Nephron progenitor cell (in vitro differentiated cells): ENCODE data around the gene NDUFS1.
"Not testable (repeated sequence)": the region's sequence is repeated elsewhere in the genome, so short reads cannot be mapped to it uniquely, and the experiment has no call there.

Experiments used
- DNase-seq: peaks from one replicate; pipeline ENCODE4 v3.0.0; 2021
- H3K27ac Mint-ChIP-seq: 2 replicates; pipeline ENCODE4 v1.8.0; 2021; ENCODE audit warnings: mild to moderate bottlenecking, moderate library complexity, mixed read lengths
- H3K27me3 Mint-ChIP-seq: 2 replicates; pipeline ENCODE4 v1.8.0; 2021; ENCODE audit warnings: mild to moderate bottlenecking, low read depth, mixed read lengths; ENCODE audit not compliant: poor library complexity
- H3K36me3 Mint-ChIP-seq: 2 replicates; pipeline ENCODE4 v1.8.0; 2021; ENCODE audit warnings: low read depth, mixed read lengths
- H3K4me1 Mint-ChIP-seq: 2 replicates; pipeline ENCODE4 v1.8.0; 2021; ENCODE audit warnings: mixed read lengths
- H3K4me3 Mint-ChIP-seq: 2 replicates; pipeline ENCODE4 v1.8.0; 2021; ENCODE audit warnings: mild to moderate bottlenecking, moderate library complexity, mixed read lengths
- H3K9me3 Mint-ChIP-seq: 2 replicates; pipeline ENCODE4 v1.8.0; 2021; ENCODE audit warnings: mild to moderate bottlenecking, moderate library complexity, mixed read lengths
- TF ChIP-seq, protein P1 (sequence below): fragments of 200-600 bp; sonication (generic); IDR thresholded peaks from 2 replicates; pipeline ENCODE4 v1.5.0; 2021; ENCODE audit warnings: antibody characterized with exemption

Gene NDUFS1

GRCh38 chr2:206144383-206144782 lies 14.9 kb downstream of the NDUFS1 start:
- Mint-ChIP-seq H3K36me3 (peaks cover 82% of the 10 kb centered on the region), H3K4me1 (no peaks in the 10 kb centered on the region), H3K9me3 (no peaks in the 10 kb centered on the region), H3K27me3 (no peaks in the 10 kb centered on the region), H3K27ac (no peak overlapping the region), H3K4me3 (no peak overlapping the region)
- DNase-seq: no peak
- TF ChIP-seq, protein P1, sequence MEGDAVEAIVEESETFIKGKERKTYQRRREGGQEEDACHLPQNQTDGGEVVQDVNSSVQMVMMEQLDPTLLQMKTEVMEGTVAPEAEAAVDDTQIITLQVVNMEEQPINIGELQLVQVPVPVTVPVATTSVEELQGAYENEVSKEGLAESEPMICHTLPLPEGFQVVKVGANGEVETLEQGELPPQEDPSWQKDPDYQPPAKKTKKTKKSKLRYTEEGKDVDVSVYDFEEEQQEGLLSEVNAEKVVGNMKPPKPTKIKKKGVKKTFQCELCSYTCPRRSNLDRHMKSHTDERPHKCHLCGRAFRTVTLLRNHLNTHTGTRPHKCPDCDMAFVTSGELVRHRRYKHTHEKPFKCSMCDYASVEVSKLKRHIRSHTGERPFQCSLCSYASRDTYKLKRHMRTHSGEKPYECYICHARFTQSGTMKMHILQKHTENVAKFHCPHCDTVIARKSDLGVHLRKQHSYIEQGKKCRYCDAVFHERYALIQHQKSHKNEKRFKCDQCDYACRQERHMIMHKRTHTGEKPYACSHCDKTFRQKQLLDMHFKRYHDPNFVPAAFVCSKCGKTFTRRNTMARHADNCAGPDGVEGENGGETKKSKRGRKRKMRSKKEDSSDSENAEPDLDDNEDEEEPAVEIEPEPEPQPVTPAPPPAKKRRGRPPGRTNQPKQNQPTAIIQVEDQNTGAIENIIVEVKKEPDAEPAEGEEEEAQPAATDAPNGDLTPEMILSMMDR: no peak

GRCh38 chr2:206143451-206143850 lies 15.8 kb downstream of the NDUFS1 start:
- DNase-seq: no peak
- TF ChIP-seq, protein P1: no peak
- H3K27me3 Mint-ChIP-seq: no peaks in the 10 kb centered on the region
- H3K9me3 Mint-ChIP-seq: no peaks in the 10 kb centered on the region
- no peak overlapping the region for H3K27ac Mint-ChIP-seq
- H3K4me1 Mint-ChIP-seq: no peaks in the 10 kb centered on the region
- H3K4me3 Mint-ChIP-seq: no peak overlapping the region
- peaks cover 77% of the 10 kb centered on the region for H3K36me3 Mint-ChIP-seq

DNA sequence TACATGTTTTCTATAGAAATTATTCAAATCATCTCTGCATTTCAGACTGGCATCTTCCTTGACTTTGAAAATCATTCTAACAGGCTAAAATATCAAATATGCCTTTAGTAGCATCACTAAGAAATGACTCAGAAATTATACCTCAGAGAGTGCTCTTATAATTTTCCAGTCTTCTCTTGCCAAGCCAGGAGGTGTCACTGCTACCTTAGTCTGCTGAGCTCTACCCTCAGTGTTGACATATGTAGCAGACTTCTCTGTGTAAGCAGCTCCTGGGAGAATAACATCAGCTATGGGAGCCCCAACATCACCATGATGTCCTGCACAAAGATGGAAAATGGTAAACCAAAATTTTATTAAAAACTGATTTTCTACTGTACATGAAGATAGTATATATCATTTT lies 31.6 kb downstream of the NDUFS1 start:
- no peaks in the 10 kb centered on the region for H3K9me3 Mint-ChIP-seq
- H3K27me3 Mint-ChIP-seq: no peaks in the 10 kb centered on the region
- DNase-seq: no peak
- H3K27ac Mint-ChIP-seq: no peak overlapping the region
- TF ChIP-seq, protein P1: no peak
- H3K4me3 Mint-ChIP-seq: no peak overlapping the region
- peaks cover 70% of the 10 kb centered on the region for H3K36me3 Mint-ChIP-seq
- H3K4me1 Mint-ChIP-seq: no peaks in the 10 kb centered on the region

DNA sequence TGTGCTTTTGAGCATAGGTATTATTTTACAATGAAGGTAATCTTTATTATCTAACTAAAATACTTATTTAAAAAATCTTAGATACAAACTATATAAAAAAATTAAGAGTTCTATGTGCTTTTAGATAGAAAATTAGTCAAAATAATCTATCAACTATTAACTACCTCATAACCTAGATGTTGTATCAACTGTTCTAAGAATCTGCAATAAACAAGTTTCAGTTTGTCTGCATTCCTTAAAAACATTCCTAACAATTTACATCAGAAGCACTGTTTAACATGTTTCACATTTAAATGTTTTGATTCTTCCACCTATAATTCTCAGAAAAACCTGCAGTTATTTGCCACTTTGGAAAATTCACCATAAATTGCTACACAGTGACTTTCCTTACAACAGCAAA lies 33.3 kb downstream of the NDUFS1 start:
- Mint-ChIP-seq H3K4me3 (no peak overlapping the region), H3K9me3 (peaks cover 3% of the 10 kb centered on the region), H3K4me1 (no peaks in the 10 kb centered on the region), H3K27me3 (no peaks in the 10 kb centered on the region), H3K36me3 (peaks cover 81% of the 10 kb centered on the region), H3K27ac (no peak overlapping the region)
- TF ChIP-seq, protein P1: no peak
- no peak for DNase-seq

DNA sequence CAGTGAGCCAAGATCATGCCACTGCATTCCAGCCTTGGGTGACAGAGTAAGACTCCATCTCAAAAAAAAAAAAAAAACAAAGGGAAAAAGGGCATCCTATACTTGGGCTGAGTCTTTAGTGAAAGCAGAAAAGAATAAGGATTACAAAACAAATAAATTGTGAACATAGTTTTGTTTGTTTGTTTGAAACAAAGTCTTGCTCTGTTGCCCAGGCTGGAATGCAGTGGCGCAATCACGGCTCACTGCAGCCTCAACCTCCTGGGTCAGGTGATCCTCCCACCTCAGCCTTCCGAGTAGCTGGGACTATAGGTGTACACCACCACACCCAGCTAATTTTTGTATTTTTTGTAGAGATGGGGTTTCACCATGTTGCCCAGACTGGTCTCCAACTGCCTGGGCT lies 36.7 kb downstream of the NDUFS1 start:
- not testable (repeated sequence) for DNase-seq, H3K27me3 Mint-ChIP-seq, H3K4me3 Mint-ChIP-seq, H3K4me1 Mint-ChIP-seq, H3K9me3 Mint-ChIP-seq, H3K27ac Mint-ChIP-seq
- peaks cover 70% of the 10 kb centered on the region for H3K36me3 Mint-ChIP-seq

- H3K4me3 Mint-ChIP-seq: no peak overlapping the region
- H3K27me3 Mint-ChIP-seq: no peaks in the 10 kb centered on the region
- no peak for DNase-seq
- no peak overlapping the region for H3K27ac Mint-ChIP-seq
- peaks cover 7% of the 10 kb centered on the region for H3K9me3 Mint-ChIP-seq
- TF ChIP-seq, protein P1: no peak
- no peaks in the 10 kb centered on the region for H3K4me1 Mint-ChIP-seq
- H3K36me3 Mint-ChIP-seq: peaks cover 66% of the 10 kb centered on the region
Measured at GRCh38 chr2:206116278-206116677, 43.0 kb downstream of the NDUFS1 start.
